Measurements from ENCODE around the gene FAM47E.
"Not testable (repeated sequence)": the region's sequence is repeated elsewhere in the genome, so short reads cannot be mapped to it uniquely, and the experiment has no call there.

- TF ChIP-seq CTCF (IDR thresholded peaks at IDR 0.05; ENCODE audit: borderline replicate concordance, extremely low read depth, low read length, poor library complexity, severe bottlenecking); EZH2 (IDR thresholded peaks at IDR 0.05; ENCODE audit: borderline replicate concordance, low read depth, low read length, severe bottlenecking): not testable (repeated sequence)
Measured at GRCh38 chr4:76287811-76288210, 36.3 kb downstream of the FAM47E start.

All from DND-41 (cell line).